Measurements from ENCODE around the gene C5orf58.
A peak's percentile ranks its signal among the peaks of the same experiment; 100 is the strongest.

The C5orf58 gene

GRCh38 chr5:170261528-170262043 is 28.8 kb downstream of the C5orf58 start:
- DNase-seq, result no peak

GRCh38 chr5:170262061-170263045 is 29.6 kb downstream of the C5orf58 start:
- peak in 2 of 4 experiments; percentile 12 to 28 for DNase-seq

GRCh38 chr5:170263906-170264305 is 31.1 kb downstream of the C5orf58 start:
- DNase-seq, result no peak

- DNase-seq, result no peak
These were observed 32.7 kb downstream of the C5orf58 start for GRCh38 chr5:170265522-170265921.

- DNase-seq, result peak in 3 of 4 experiments; percentile 10 to 30 (median 23)
These were observed 34.0 kb downstream of the C5orf58 start for GRCh38 chr5:170266570-170267381.

- peak; percentile 40 to 64 (median 60) for DNase-seq
These were observed 34.8 kb downstream of the C5orf58 start for GRCh38 chr5:170267431-170268152.

- no peak for DNase-seq
These were observed 35.4 kb downstream of the C5orf58 start for GRCh38 chr5:170268153-170268689.

GRCh38 chr5:170268884-170269283 is 36.1 kb downstream of the C5orf58 start:
- DNase-seq, result no peak

GRCh38 chr5:170269579-170269978 is 36.8 kb downstream of the C5orf58 start:
- DNase-seq, result peak in 3 of 4 experiments; percentile 27 to 46 (median 41)

GRCh38 chr5:170270293-170271069 is 37.7 kb downstream of the C5orf58 start:
- no peak for DNase-seq

- DNase-seq, result peak in 2 of 4 experiments; percentile 24 to 27
These were observed 41.4 kb downstream of the C5orf58 start for GRCh38 chr5:170273968-170274710.

GRCh38 chr5:170275376-170275994 is 42.7 kb downstream of the C5orf58 start:
- no peak for DNase-seq

GRCh38 chr5:170276140-170276539 is 43.4 kb downstream of the C5orf58 start:
- DNase-seq, result no peak

- DNase-seq, result no peak
These were observed 45.1 kb downstream of the C5orf58 start for GRCh38 chr5:170277867-170278281.

- DNase-seq, result peak; percentile 44 to 74 (median 70)
These were observed 46.0 kb downstream of the C5orf58 start for GRCh38 chr5:170278611-170279458.

GRCh38 chr5:170279459-170279817 is 46.7 kb downstream of the C5orf58 start:
- no peak for DNase-seq

GRCh38 chr5:170280011-170280493 is 47.3 kb downstream of the C5orf58 start:
- DNase-seq, result no peak

GRCh38 chr5:170283296-170283695 is 50.5 kb downstream of the C5orf58 start:
- no peak for DNase-seq

- no peak for DNase-seq
These were observed 51.4 kb downstream of the C5orf58 start for GRCh38 chr5:170284231-170284630.

Data from activated CD4-positive, CD25-positive, alpha-beta regulatory T cell (primary cell).